CD4-positive, alpha-beta T cell (primary cell): ENCODE measurements around the gene MGAT5. TPM values are rescaled to one million over a fixed set of nuclear protein-coding genes. Genes with fewer than 3 reads are reported as not detected.

Experiments
- ATAC-seq: fragments of 200-7000 bp; cut with Tn5 transposase; one replicate; pipeline ENCODE4 v1.10.0; 2022; ENCODE audit warnings: mild to moderate bottlenecking; ENCODE audit not compliant: poor library complexity
- CTCF ChIA-PET: fragments of 350-600 bp; sonication (Branson Sonifier 250); formaldehyde crosslinking; loops from one replicate; lab custom pipeline; 2021; ENCODE audit warnings: antibody characterized with exemption, inconsistent platforms; lab: Charles Lee
- POLR2A ChIA-PET: fragments of 350-600 bp; sonication (Branson Sonifier 250); formaldehyde crosslinking; loops from one replicate; lab custom pipeline; 2021; ENCODE audit warnings: antibody characterized with exemption, inconsistent platforms; lab: Charles Lee
- DNase-seq, 14 experiments: peaks; one replicate each; pipeline ENCODE4 v3.0.0-alpha.2; 2013 to 2020; ENCODE audit warnings: mixed read lengths in 2 of 14
- H3K27ac ChIP-seq, 2 donors: one replicate each; pipeline versions ENCODE4 v1.5.1 to v1.7.0; 2013; ENCODE audit warnings: low read length in 2 of 2, low read depth in 1 of 2, mild to moderate bottlenecking in 1 of 2
- H3K27me3 ChIP-seq, 2 experiments: 1 replicate in 1 of 2; 2 replicates in 1 of 2; pipeline versions ENCODE4 v1.6.1 to v1.7.0; 2013; ENCODE audit warnings: low read length in 2 of 2, control low read depth in 1 of 2, mild to moderate bottlenecking in 1 of 2, moderate library complexity in 1 of 2; ENCODE audit not compliant: insufficient read depth in 2 of 2, control insufficient read depth in 1 of 2
- H3K36me3 ChIP-seq: one replicate; pipeline ENCODE4 v1.6.1; 2013; ENCODE audit warnings: low read length, control low read depth; ENCODE audit not compliant: insufficient read depth
- H3K4me1 ChIP-seq: one replicate; pipeline ENCODE4 v1.6.1; 2013; ENCODE audit warnings: low read length, control low read depth; ENCODE audit not compliant: insufficient read depth
- H3K4me3 ChIP-seq: one replicate; pipeline ENCODE4 v1.5.1; 2013; ENCODE audit warnings: mild to moderate bottlenecking, low read length, moderate library complexity
- H3K9me3 ChIP-seq, 2 experiments: 1 replicate in 1 of 2; 2 replicates in 1 of 2; pipeline versions ENCODE4 v1.6.1 to v1.7.0; 2013; ENCODE audit warnings: low read length in 2 of 2, mild to moderate bottlenecking in 2 of 2, control low read depth in 1 of 2, moderate library complexity in 1 of 2; ENCODE audit not compliant: control insufficient read depth in 1 of 2, insufficient read depth in 1 of 2
- H3K27ac Mint-ChIP-seq: one replicate; pipeline ENCODE4 v1.8.0; 2020; ENCODE audit warnings: mixed read lengths
- H3K27me3 Mint-ChIP-seq: one replicate; pipeline ENCODE4 v1.8.0; 2021; ENCODE audit warnings: mixed read lengths
- H3K36me3 Mint-ChIP-seq: one replicate; pipeline ENCODE4 v1.8.0; 2021; ENCODE audit warnings: low read depth, mixed read lengths
- H3K4me1 Mint-ChIP-seq: one replicate; pipeline ENCODE4 v1.8.0; 2021; ENCODE audit warnings: low read depth, mixed read lengths
- H3K4me3 Mint-ChIP-seq: one replicate; pipeline ENCODE4 v1.8.0; 2020; ENCODE audit warnings: mild to moderate bottlenecking, mixed read lengths
- H3K9me3 Mint-ChIP-seq: one replicate; pipeline ENCODE4 v1.8.0; 2020; ENCODE audit warnings: mixed read lengths
- intact Hi-C, 2 experiments: fragments of 100-400 bp; cut with DNase I in 1 of 2; cut with micrococcal nuclease in 1 of 2; formaldehyde crosslinking; loops; one replicate each; pipeline versions ENCODE4 v1.15.1 to v1.9.0; 2023 to 2025; cut with DNase I, micrococcal nuclease
- total RNA-seq, 174 experiments: library from RNA in 2 of 174; stranded (reverse) in 2 of 174; gene quantifications; one replicate each; pipeline ENCODE4 v1.2.3 and lab custom pipeline; 2021 to 2026
- TF ChIP-seq, protein P1 (sequence below): fragments of 200-600 bp; IDR thresholded peaks from one replicate; pipeline ENCODE4 v1.8.0; 2022; ENCODE audit warnings: antibody characterized with exemption, mild to moderate bottlenecking

Gene MGAT5
- total RNA-seq, 2 experiments from 2014 or later: 77.5 to 77.8 TPM

- no peak overlapping the region for H3K4me3 Mint-ChIP-seq
Observed at GRCh38 chr2:134338208-134338607, 84.3 kb downstream of the MGAT5 start.

DNA sequence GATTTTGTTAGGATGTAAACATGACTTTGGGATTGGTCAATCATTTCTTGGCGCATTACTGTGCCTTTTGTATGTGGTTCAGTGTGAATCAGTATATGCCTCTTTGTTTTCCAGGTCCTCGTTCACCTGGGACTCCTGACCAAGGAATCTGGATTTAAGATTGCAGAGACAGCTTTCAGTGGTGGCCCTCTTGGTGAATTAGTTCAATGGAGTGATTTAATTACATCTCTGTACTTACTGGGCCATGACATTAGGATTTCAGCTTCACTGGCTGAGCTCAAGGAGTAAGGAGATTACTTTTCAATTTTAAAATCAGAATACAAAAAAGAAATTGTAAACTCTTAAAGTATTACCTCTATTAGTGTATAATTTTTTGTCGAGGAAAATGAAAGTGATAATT, 87.6 kb downstream of the MGAT5 start:
- ATAC-seq (no peak), DNase-seq (no peak)
- H3K27ac ChIP-seq: no peak overlapping the region
- Mint-ChIP-seq H3K4me1 (peaks cover 15% of the 10 kb centered on the region), H3K4me3 (no peak overlapping the region), H3K27ac (no peak overlapping the region), H3K9me3 (no peaks in the 10 kb centered on the region), H3K27me3 (no peaks in the 10 kb centered on the region), H3K36me3 (peaks cover 85% of the 10 kb centered on the region)
- H3K36me3 ChIP-seq: peaks cover 58% of the 10 kb centered on the region
- CTCF ChIA-PET: no interaction called here
- TF ChIP-seq, protein P1, sequence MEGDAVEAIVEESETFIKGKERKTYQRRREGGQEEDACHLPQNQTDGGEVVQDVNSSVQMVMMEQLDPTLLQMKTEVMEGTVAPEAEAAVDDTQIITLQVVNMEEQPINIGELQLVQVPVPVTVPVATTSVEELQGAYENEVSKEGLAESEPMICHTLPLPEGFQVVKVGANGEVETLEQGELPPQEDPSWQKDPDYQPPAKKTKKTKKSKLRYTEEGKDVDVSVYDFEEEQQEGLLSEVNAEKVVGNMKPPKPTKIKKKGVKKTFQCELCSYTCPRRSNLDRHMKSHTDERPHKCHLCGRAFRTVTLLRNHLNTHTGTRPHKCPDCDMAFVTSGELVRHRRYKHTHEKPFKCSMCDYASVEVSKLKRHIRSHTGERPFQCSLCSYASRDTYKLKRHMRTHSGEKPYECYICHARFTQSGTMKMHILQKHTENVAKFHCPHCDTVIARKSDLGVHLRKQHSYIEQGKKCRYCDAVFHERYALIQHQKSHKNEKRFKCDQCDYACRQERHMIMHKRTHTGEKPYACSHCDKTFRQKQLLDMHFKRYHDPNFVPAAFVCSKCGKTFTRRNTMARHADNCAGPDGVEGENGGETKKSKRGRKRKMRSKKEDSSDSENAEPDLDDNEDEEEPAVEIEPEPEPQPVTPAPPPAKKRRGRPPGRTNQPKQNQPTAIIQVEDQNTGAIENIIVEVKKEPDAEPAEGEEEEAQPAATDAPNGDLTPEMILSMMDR: no peak
- no peaks in the 10 kb centered on the region for H3K4me1 ChIP-seq
- no peaks in the 10 kb centered on the region for H3K9me3 ChIP-seq
- no peaks in the 10 kb centered on the region for H3K27me3 ChIP-seq
- POLR2A ChIA-PET: interaction anchor here (0.6 kb wide), 1 partner anchor 455 kb away, joined by 3 read pairs; no protein-coding TSS in a partner anchor
- intact Hi-C loops: no loop called here
- H3K4me3 ChIP-seq: no peak overlapping the region

More at GRCh38 chr2:134338208-134338607, 84.3 kb downstream of the MGAT5 start:
- H3K9me3 Mint-ChIP-seq: no peaks in the 10 kb centered on the region
- H3K9me3 ChIP-seq: no peaks in the 10 kb centered on the region
- ChIA-PET CTCF (interaction anchor here (0.6 to 2.0 kb wide), 2 partner anchors 93 to 273 kb away, joined by 3 to 6 read pairs; no protein-coding TSS in a partner anchor), POLR2A (no interaction called here)
- peaks cover 23% of the 10 kb centered on the region for H3K4me1 Mint-ChIP-seq
- ATAC-seq (no peak), DNase-seq (no peak)
- no peak overlapping the region for H3K27ac Mint-ChIP-seq
- peaks cover 73% of the 10 kb centered on the region for H3K36me3 Mint-ChIP-seq
- TF ChIP-seq, protein P1: no peak
- no peak overlapping the region for H3K4me3 ChIP-seq
- no peaks in the 10 kb centered on the region for H3K27me3 Mint-ChIP-seq
- no peak overlapping the region for H3K27ac ChIP-seq
- intact Hi-C loops: no loop called here
- peaks cover 47% of the 10 kb centered on the region for H3K36me3 ChIP-seq
- H3K27me3 ChIP-seq: no peaks in the 10 kb centered on the region
- no peaks in the 10 kb centered on the region for H3K4me1 ChIP-seq

- peaks cover 80% of the 10 kb centered on the region for H3K36me3 Mint-ChIP-seq
Observed at GRCh38 chr2:134344954-134345697, 91.3 kb downstream of the MGAT5 start.

More at GRCh38 chr2:134344954-134345697, 91.3 kb downstream of the MGAT5 start:
- Histone ChIP-seq H3K4me3 (no peak overlapping the region), H3K4me1 (no peaks in the 10 kb centered on the region), H3K27ac (no peak overlapping the region), H3K27me3 (no peaks in the 10 kb centered on the region), H3K9me3 (no peaks in the 10 kb centered on the region), H3K36me3 (peaks cover 51% of the 10 kb centered on the region)
- Mint-ChIP-seq H3K27me3 (no peaks in the 10 kb centered on the region), H3K27ac (no peak overlapping the region), H3K4me1 (peaks cover 10% of the 10 kb centered on the region), H3K4me3 (no peak overlapping the region), H3K9me3 (no peaks in the 10 kb centered on the region)
- TF ChIP-seq, protein P1: no peak
- intact Hi-C loops: no loop called here
- DNase-seq (no peak), ATAC-seq (no peak)
- ChIA-PET POLR2A (no interaction called here), CTCF (interaction anchor here (1.2 to 1.5 kb wide), 2 partner anchors 21 to 99 kb away, joined by 3 to 5 read pairs; no protein-coding TSS in a partner anchor)
